ENCODE data around the gene TOR4A. TPM values are rescaled to one million over a fixed set of nuclear protein-coding genes. Genes with fewer than 3 reads are reported as not detected.

TOR4A gene
- total and polyA plus RNA-seq, 4 donors: 1.3 to 3.5 (median 2.3) TPM

DNA sequence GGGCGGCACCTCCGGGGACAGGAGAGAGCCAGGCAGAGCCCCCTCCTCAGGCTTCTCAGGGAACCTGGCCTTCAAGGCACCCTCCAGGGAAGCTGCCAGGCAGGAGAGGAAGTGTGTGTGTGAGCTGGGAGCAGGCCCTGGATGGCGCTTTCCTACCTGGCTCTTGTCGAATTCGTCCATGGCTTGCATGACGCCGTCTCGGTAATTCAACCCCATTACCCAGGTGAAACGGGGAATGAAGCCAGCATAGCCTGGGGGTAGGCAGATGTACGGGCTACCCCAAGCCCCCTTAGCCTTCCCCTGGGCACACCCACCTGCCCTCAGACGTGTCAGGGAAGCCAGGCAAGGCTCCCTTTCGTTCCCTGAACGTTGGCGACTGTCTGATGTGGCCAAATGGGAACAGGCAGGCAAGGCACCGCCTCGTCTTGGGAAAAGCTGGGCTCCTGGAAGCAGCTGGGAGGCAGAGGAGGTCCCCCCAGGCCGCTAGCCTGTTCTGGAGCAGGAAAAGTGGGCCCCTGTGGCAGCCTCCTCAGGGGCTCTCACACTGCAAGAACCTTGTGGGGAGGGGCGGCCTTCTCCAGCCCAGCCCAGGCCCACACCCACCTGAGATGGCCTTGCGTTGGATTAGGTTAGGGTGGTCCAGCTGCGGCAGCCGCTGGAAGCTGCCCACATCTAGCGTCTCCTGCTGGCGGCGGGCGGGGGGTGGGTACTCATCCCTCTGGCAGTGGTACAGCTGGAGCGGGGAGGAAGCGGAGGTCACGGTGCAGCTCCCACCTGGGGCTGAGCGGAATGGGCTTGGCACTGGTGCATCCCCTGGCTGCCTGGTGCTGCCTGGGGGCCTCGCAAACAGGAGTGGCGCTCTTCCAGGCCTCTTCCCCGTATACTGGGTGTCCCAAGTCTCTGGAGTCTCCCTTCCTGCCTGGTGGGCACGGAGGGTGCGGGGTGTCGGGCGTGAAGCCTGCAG lies 32.8 kb upstream of the TOR4A start:
- H3K4me1 ChIP-seq (ENCODE audit: control insufficient read depth, insufficient read depth, low read length): peaks cover 43% of the 10 kb centered on the region
- H3K27ac ChIP-seq (ENCODE audit: low read depth, low read length): no peak overlapping the region
- no peaks in the 10 kb centered on the region for H3K9me3 ChIP-seq (ENCODE audit: control insufficient read depth, insufficient read depth, low read length)
- WGBS (ENCODE audit: insufficient coverage): 49% methylated on average over 36 of the region's 36 CpGs
- peaks cover 36% of the 10 kb centered on the region for H3K36me3 ChIP-seq (ENCODE audit: control insufficient read depth, insufficient read depth, low read length)
- no peak for DNase-seq (ENCODE audit: low read depth in 4 of 6, low spot score in 6 of 6)
- no peak overlapping the region for H3K4me3 ChIP-seq (ENCODE audit: low read depth, low read length)
- no peaks in the 10 kb centered on the region for H3K27me3 ChIP-seq (ENCODE audit: control insufficient read depth, insufficient read depth, low read length)

DNA sequence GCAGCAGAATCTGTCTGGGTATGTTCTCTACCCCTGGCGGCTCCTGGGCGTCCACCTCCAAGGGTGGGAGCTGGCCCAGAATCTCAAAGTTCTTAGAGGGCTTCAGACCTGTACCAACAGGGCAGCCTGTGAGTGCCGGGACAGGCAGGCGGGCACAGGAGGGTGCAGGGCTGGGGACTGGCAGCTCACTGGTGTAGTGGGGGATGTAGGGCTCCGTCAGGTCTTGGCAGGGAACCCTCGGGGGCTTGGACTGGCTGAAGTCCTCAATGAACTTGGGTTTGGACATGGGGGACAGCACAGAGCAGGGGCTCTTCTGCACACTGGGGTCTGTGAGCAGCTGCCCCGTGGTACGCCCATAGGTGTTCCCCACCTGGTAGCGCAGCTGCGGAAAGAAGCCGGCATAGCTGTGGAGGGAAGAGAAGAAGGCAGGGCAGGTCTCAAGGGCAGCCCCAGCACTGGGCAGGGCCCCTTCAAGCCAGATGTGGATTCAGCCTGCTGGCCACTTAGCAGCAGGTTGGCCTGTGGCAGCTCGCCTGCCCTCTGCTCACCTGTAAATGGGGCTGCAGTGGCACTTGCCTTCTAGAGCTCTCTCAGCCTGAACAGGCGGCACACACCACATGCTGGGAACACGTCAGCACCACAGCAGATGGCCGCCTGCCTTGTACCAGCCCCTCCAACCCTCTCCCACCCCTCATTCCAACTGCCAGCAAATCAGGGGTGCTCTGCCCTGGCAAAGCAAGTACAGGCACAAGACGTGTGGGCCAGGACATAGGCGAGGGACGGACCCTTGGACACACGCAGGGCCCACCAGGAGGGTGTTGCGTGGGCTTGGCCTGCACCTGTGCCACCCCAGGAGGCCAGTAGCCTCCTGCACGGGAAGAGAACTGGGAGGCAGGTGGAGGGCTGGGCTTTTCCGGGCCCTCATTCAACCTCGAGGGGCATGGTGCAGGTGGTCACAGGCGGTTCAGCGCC lies 31.8 kb upstream of the TOR4A start:
- peaks cover 36% of the 10 kb centered on the region for H3K36me3 ChIP-seq (ENCODE audit: control insufficient read depth, insufficient read depth, low read length)
- 84% methylated on average over 25 of the region's 25 CpGs for WGBS (ENCODE audit: insufficient coverage)
- H3K9me3 ChIP-seq (ENCODE audit: control insufficient read depth, insufficient read depth, low read length): no peaks in the 10 kb centered on the region
- no peak overlapping the region for H3K4me3 ChIP-seq (ENCODE audit: low read depth, low read length)
- no peaks in the 10 kb centered on the region for H3K27me3 ChIP-seq (ENCODE audit: control insufficient read depth, insufficient read depth, low read length)
- peak in 1 of 6 donors; percentile 67 for DNase-seq (ENCODE audit: low read depth in 4 of 6, low spot score in 6 of 6)
- H3K27ac ChIP-seq (ENCODE audit: low read depth, low read length): no peak overlapping the region
- H3K4me1 ChIP-seq (ENCODE audit: control insufficient read depth, insufficient read depth, low read length): peaks cover 39% of the 10 kb centered on the region

DNA sequence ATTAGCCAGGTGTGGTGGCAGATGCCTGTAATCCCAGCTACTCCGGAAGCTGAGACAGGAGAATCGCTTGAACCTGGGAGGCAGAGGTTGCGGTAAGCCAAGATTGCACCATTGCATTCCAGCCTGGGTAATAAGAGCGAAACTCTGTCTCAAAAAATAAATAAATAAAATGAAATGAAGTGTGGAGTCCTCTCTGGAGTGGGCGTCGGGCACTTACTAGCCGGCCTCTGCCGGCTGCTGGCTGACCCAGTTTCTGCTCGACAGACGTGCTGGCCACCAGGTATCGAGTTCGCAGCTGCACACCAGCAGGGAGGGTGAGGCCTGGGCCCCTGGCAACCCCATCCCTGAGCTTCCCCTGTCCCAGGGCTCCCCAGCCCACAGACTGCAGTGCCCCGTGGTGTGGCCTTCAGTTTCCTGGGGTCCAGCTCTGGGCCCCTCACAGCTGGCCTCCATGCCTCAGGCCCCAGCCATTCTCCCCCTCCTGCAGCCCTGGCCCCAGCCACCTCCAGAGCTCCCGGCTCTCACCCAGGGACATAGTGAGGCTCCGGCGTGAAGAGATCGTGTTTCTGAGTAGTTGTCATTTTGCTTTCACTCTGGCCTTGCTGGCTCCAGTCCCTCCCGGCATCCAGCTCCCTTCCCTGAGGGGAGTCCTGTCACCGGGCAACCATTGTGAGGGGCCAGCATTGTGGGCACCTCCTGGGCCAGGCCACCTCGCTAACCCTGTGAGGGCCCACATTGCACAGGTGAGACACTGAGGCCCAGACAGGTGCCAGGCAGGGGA lies 30.2 kb upstream of the TOR4A start:
- WGBS (ENCODE audit: insufficient coverage): 65% methylated on average over 18 of the region's 20 CpGs
- no peak overlapping the region for H3K27ac ChIP-seq (ENCODE audit: low read depth, low read length)
- H3K27me3 ChIP-seq (ENCODE audit: control insufficient read depth, insufficient read depth, low read length): no peaks in the 10 kb centered on the region
- H3K36me3 ChIP-seq (ENCODE audit: control insufficient read depth, insufficient read depth, low read length): peaks cover 29% of the 10 kb centered on the region
- no peak for DNase-seq (ENCODE audit: low read depth in 4 of 6, low spot score in 6 of 6)
- H3K9me3 ChIP-seq (ENCODE audit: control insufficient read depth, insufficient read depth, low read length): no peaks in the 10 kb centered on the region
- H3K4me1 ChIP-seq (ENCODE audit: control insufficient read depth, insufficient read depth, low read length): peaks cover 33% of the 10 kb centered on the region
- H3K4me3 ChIP-seq (ENCODE audit: low read depth, low read length): no peak overlapping the region

DNA sequence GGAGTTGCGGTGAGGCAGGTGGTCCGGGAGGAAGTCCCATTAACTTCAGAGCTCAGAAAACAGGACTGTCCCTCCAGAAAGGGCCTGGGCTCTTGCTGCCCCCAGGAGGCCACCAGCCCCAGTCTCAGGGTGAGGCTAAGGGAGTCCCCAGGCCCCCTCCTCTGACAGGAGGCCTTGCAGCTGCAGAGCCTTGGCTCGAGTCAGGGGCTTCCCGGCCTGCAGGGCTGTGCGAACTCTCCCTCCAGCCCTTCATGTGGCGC lies 29.7 kb upstream of the TOR4A start:
- Histone ChIP-seq H3K36me3 (ENCODE audit: control insufficient read depth, insufficient read depth, low read length) (peaks cover 26% of the 10 kb centered on the region), H3K9me3 (ENCODE audit: control insufficient read depth, insufficient read depth, low read length) (no peaks in the 10 kb centered on the region), H3K27me3 (ENCODE audit: control insufficient read depth, insufficient read depth, low read length) (no peaks in the 10 kb centered on the region), H3K4me3 (ENCODE audit: low read depth, low read length) (no peak overlapping the region), H3K4me1 (ENCODE audit: control insufficient read depth, insufficient read depth, low read length) (peaks cover 28% of the 10 kb centered on the region), H3K27ac (ENCODE audit: low read depth, low read length) (no peak overlapping the region)
- WGBS (ENCODE audit: insufficient coverage): 76% methylated on average over 4 of the region's 6 CpGs
- no peak for DNase-seq (ENCODE audit: low read depth in 4 of 6, low spot score in 6 of 6)

DNA sequence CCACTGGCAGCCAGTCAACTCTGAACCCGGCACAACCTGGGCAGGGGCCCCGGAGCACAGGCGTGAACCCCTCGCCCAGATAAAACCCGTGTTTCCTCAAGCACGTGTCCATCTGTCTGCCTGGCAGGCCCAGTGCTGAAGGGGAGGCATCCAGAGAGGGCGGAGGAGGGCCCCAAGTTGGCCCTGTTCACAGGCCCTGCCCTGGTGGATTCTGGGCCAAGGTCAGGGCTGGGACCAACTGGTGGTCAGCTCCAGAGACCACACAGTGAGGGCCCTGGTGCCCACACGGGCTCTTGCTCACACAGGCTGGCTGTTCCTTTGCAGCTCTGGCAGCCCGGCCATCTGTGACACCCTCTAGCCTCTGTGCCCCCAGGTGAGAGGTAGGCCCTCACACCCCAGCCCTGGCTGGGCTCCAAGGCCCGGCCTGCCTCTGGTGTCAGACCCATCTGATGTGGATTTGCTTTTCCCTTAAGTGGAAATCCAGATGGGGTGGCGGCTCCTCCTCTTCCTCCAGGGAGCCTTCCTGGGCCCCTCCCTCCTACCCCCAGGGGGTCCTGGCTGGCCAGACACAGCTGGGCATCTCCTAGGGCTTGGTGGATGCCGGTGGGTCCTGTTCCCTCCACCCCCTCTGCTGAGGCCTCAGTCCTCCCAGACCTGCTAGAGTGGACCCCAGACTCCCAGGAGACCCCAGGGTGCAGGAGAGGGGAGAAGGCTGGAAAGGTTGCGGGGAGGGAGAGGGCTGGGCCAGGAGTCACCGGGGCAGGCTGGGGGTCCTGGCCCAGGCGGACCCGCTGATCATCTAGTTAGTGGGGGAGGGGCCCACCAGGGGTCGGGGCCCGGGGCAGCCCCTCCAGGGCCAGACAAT lies 27.0 kb upstream of the TOR4A start:
- DNase-seq (ENCODE audit: low read depth in 4 of 6, low spot score in 6 of 6): no peak
- 67% methylated on average over 14 of the region's 18 CpGs for WGBS (ENCODE audit: insufficient coverage)
- H3K9me3 ChIP-seq (ENCODE audit: control insufficient read depth, insufficient read depth, low read length): no peaks in the 10 kb centered on the region
- H3K4me1 ChIP-seq (ENCODE audit: control insufficient read depth, insufficient read depth, low read length): peaks cover 12% of the 10 kb centered on the region
- no peak overlapping the region for H3K4me3 ChIP-seq (ENCODE audit: low read depth, low read length)
- H3K27me3 ChIP-seq (ENCODE audit: control insufficient read depth, insufficient read depth, low read length): no peaks in the 10 kb centered on the region
- no peak overlapping the region for H3K27ac ChIP-seq (ENCODE audit: low read depth, low read length)
- H3K36me3 ChIP-seq (ENCODE audit: control insufficient read depth, insufficient read depth, low read length): peaks cover 11% of the 10 kb centered on the region

DNA sequence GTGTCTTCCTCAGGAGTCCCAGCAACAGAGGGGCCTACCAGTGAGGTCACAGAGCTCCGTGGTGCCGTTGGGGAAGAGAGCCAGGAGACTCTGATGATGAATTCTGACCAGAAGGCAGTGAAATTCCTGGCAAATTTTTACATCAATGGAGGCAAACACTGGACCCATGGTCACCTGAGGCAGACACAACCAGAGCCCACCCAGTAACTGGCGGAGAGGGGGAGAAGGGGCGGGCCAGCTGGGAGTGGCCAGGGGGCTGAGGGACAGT lies 26.4 kb upstream of the TOR4A start, which contains the start of gene STPG3:
Gene STPG3 (plus strand): TSS at position 93 of the 268 bp plus-strand sequence. CDS start 1 bp downstream, at position 94.
- WGBS (ENCODE audit: insufficient coverage): 49% methylated on average over 4 of the region's 4 CpGs
- Histone ChIP-seq H3K27me3 (ENCODE audit: control insufficient read depth, insufficient read depth, low read length) (no peaks in the 10 kb centered on the region), H3K9me3 (ENCODE audit: control insufficient read depth, insufficient read depth, low read length) (no peaks in the 10 kb centered on the region), H3K4me1 (ENCODE audit: control insufficient read depth, insufficient read depth, low read length) (peaks cover 16% of the 10 kb centered on the region), H3K36me3 (ENCODE audit: control insufficient read depth, insufficient read depth, low read length) (peaks cover 15% of the 10 kb centered on the region), H3K4me3 (ENCODE audit: low read depth, low read length) (no peak within 1 kb of the TSS), H3K27ac (ENCODE audit: low read depth, low read length) (no peak within 1 kb of the TSS)
- no peak for DNase-seq (ENCODE audit: low read depth in 4 of 6, low spot score in 6 of 6)

DNA sequence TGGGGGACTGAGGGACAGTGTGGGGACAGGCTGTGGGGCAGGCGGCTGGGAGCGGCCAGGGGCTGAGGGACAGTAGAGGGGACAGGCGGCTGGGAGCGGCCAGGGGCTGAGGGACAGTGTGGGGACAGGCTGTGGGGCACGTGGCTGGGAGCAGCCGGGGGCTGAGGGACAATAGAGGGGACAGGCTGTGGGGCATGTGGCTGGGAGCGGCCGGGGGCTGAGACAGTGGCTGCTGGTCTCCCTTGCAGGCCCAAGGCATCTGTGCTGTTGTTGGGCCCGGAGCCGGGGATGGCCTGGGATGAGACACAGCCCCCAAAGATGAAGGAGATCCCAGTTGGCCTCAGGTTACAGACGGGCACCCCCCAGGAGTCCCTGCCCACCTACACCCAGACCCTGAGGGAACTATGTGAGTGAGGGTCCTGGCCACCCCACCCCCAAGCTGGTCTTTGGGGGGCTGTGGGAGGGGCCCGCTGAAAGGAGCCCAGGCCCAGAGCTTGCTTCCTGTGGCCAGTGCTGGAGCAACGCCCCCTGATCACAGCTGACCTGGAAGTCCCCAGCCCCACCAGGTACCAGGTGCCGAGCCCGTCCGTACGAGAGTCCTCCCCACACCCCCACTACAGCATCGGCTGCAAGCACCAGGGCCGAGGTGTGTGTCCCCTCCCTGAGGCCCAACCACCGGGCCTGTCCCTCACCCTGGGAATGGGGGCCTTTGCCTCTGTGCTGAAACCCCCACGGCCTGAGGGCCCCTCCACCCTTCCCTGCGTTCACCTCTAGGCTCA lies 25.8 kb upstream of the TOR4A start:
- WGBS (ENCODE audit: insufficient coverage): 65% methylated on average over 16 of the region's 22 CpGs

More for the DNA sequence above, 25.8 kb upstream of the TOR4A start:
- no peak overlapping the region for H3K27ac ChIP-seq (ENCODE audit: low read depth, low read length)
- H3K9me3 ChIP-seq (ENCODE audit: control insufficient read depth, insufficient read depth, low read length): no peaks in the 10 kb centered on the region
- peaks cover 20% of the 10 kb centered on the region for H3K36me3 ChIP-seq (ENCODE audit: control insufficient read depth, insufficient read depth, low read length)
- H3K4me3 ChIP-seq (ENCODE audit: low read depth, low read length): no peak overlapping the region
- H3K4me1 ChIP-seq (ENCODE audit: control insufficient read depth, insufficient read depth, low read length): peaks cover 21% of the 10 kb centered on the region
- H3K27me3 ChIP-seq (ENCODE audit: control insufficient read depth, insufficient read depth, low read length): no peaks in the 10 kb centered on the region
- no peak for DNase-seq (ENCODE audit: low read depth in 4 of 6, low spot score in 6 of 6)
